Neural crest cell (in vitro differentiated cells): ENCODE results near the gene PPP1R3G. TPM values are rescaled to one million over a fixed set of nuclear protein-coding genes. Genes with fewer than 3 reads are reported as not detected.

Source experiments
- DNase-seq: peaks from one replicate; pipeline ENCODE4 v3.0.0; 2021; ENCODE audit warnings: low read depth, mixed read lengths, low spot score
- H3K27ac Mint-ChIP-seq: one replicate; pipeline ENCODE4 v1.8.0; 2021; ENCODE audit warnings: mild to moderate bottlenecking, mixed read lengths; ENCODE audit not compliant: unreplicated experiment
- H3K27me3 Mint-ChIP-seq: 2 replicates; pipeline ENCODE4 v1.8.0; 2021; ENCODE audit warnings: low read depth, mild to moderate bottlenecking, mixed read lengths
- H3K36me3 Mint-ChIP-seq: 2 replicates; pipeline ENCODE4 v1.8.0; 2021; ENCODE audit warnings: low read depth, mild to moderate bottlenecking, mixed read lengths
- H3K4me1 Mint-ChIP-seq: 2 replicates; pipeline ENCODE4 v1.8.0; 2021; ENCODE audit warnings: mixed read lengths
- H3K4me3 Mint-ChIP-seq: one replicate; pipeline ENCODE4 v1.8.0; 2021; ENCODE audit warnings: mild to moderate bottlenecking, mixed read lengths
- H3K9me3 Mint-ChIP-seq: 2 replicates; pipeline ENCODE4 v1.8.0; 2021; ENCODE audit warnings: mixed read lengths
- CTCF ChIP-seq: fragments of 200-600 bp; sonication (generic); conservative IDR thresholded peaks from 2 replicates; pipeline ENCODE4 v1.5.0; 2021; ENCODE audit warnings: antibody characterized with exemption, mild to moderate bottlenecking
- total RNA-seq: library from RNA; stranded (reverse); gene quantifications from 2 replicates; pipeline ENCODE4 v1.2.1, GENCODE V29; 2021

PPP1R3G gene
- total RNA-seq, 1 donor from 2014 or later: 0.05 TPM

GRCh38 chr6:5123296-5124143 lies 38.4 kb downstream of the PPP1R3G start:
- no peak for TF ChIP-seq CTCF
- no peak for DNase-seq
- no peak overlapping the region for H3K4me3 Mint-ChIP-seq
- H3K4me1 Mint-ChIP-seq: no peaks in the 10 kb centered on the region
- H3K9me3 Mint-ChIP-seq: no peaks in the 10 kb centered on the region
- H3K27me3 Mint-ChIP-seq: no peaks in the 10 kb centered on the region
- H3K36me3 Mint-ChIP-seq: peaks cover 2% of the 10 kb centered on the region
- peak overlapping the region; percentile 73 for H3K27ac Mint-ChIP-seq

- TF ChIP-seq CTCF: no peak
- Mint-ChIP-seq H3K9me3 (no peaks in the 10 kb centered on the region), H3K27me3 (no peaks in the 10 kb centered on the region), H3K4me3 (no peak overlapping the region), H3K27ac (peak overlapping the region; percentile 8), H3K36me3 (peaks cover 2% of the 10 kb centered on the region), H3K4me1 (no peaks in the 10 kb centered on the region)
- no peak for DNase-seq
Observed at GRCh38 chr6:5124526-5124925, 39.4 kb downstream of the PPP1R3G start.

GRCh38 chr6:5125152-5126006 lies 40.2 kb downstream of the PPP1R3G start:
- DNase-seq: no peak
- H3K9me3 Mint-ChIP-seq: no peaks in the 10 kb centered on the region
- no peak overlapping the region for H3K4me3 Mint-ChIP-seq
- no peaks in the 10 kb centered on the region for H3K36me3 Mint-ChIP-seq
- no peaks in the 10 kb centered on the region for H3K27me3 Mint-ChIP-seq
- peak overlapping the region; percentile 27 for H3K27ac Mint-ChIP-seq
- H3K4me1 Mint-ChIP-seq: no peaks in the 10 kb centered on the region
- TF ChIP-seq CTCF: no peak

- Mint-ChIP-seq H3K27ac (no peak overlapping the region), H3K9me3 (no peaks in the 10 kb centered on the region), H3K4me1 (peaks cover 5% of the 10 kb centered on the region), H3K27me3 (no peaks in the 10 kb centered on the region), H3K4me3 (no peak overlapping the region), H3K36me3 (no peaks in the 10 kb centered on the region)
- no peak for DNase-seq
- TF ChIP-seq CTCF: no peak
Observed at GRCh38 chr6:5126214-5126613, 41.1 kb downstream of the PPP1R3G start.

GRCh38 chr6:5127106-5127687 lies 42.1 kb downstream of the PPP1R3G start:
- Mint-ChIP-seq H3K36me3 (no peaks in the 10 kb centered on the region), H3K9me3 (no peaks in the 10 kb centered on the region), H3K27ac (no peak overlapping the region), H3K27me3 (no peaks in the 10 kb centered on the region), H3K4me3 (no peak overlapping the region), H3K4me1 (peaks cover 13% of the 10 kb centered on the region)
- TF ChIP-seq CTCF: no peak
- DNase-seq: no peak
